Measurements from ENCODE around the gene CACNA2D1.

CACNA2D1 gene

DNA sequence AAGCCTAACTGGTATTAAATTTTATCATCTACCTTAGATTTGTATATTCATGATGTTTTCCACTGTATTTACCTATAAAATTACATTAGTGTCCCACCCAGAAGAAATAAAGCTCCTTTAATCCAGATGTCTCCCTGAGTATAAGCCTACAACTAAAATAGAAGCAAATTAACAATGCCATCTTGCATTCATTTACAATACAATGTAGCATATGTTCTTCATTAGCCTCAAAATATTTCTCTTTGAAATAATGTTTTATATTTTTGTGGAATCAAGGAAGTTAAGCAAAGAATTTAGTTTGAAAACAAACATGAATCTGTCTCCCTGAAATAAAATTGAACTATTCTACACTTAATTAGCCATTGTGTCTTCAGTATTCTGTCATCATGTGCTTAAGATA lies 112.3 kb downstream of the CACNA2D1 start:
- DNase-seq: no peak

DNA sequence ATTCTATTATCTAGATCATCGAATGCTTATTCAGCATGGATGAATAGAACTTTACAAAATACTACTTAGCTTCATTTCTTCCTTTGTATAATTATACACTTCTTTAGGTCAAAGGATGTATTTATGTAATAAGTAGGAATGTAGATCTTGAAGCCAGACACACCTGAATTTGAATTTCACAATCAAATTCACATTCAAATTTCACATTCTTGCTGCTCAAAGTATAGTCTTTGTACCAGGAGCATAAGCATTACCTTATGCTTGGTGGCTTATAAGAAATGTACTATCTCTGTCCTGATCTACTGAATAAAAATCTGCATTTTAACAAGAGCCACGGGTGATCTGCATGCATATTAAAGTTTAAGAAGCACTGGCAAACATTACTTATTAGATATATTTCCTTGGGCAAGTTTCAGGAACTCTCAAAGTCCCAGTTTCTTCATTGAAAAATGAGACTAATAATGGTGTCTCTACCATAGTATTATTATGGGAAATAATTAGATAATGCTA lies 112.8 kb downstream of the CACNA2D1 start:
- DNase-seq: no peak

DNA sequence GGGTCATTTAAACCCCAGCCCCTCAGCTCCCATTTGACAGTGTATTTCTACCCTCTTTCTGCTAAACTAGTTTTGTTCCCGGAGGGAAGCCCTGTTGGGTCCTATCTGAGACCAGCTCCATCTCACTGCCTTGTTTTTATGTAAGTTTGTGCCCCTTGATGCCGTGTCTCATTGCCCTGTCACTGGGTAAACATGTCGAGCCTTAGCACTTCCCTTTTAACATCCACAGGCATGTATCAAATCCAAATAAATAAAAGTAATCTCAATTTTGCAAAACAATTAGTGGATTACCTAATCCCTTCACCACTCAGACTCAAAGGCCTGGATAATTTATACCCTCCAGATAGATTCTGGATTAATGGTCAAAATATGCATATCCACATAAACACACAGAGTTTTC lies 115.7 kb downstream of the CACNA2D1 start:
- DNase-seq: no peak

DNA sequence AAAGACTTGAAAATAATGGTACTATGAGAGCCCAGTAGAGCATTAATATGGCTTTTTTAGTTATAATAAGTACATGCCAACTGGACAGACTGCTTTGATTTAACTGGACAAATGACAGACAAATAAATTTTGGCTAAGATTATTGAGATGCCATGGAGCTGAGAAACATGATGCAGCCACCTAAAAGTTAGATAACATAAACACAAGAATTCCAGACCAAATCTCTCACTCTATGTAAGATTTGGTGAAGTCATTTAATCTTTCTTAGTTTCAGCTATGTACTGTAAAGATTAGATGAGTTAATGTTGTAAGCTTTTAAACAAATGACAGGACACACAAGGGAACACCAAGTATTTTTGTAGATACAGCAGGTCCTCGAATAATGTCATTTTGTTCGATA lies 118.2 kb downstream of the CACNA2D1 start:
- no peak for DNase-seq

DNA sequence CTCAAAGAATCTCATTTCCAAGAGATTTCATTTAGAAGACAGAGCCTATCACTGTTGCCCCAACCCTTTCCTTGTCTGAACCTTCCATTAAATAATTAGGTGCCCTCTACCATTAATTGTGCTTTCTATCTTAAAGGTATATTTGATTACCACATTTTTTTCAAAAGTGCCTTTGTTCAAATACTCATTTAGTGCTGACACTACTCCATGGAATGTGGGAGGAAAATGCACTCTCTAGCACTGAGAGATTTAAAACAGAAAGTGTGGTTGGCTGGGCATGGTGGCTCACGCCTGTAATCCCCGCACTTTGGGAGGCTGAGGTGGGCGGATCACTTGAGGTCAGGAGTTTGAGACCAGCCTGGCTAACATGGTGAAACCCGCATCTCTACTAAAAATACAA lies 119.8 kb downstream of the CACNA2D1 start:
- no peak for DNase-seq

GRCh38 chr7:82319674-82320118 lies 123.9 kb downstream of the CACNA2D1 start:
- DNase-seq: no peak

DNA sequence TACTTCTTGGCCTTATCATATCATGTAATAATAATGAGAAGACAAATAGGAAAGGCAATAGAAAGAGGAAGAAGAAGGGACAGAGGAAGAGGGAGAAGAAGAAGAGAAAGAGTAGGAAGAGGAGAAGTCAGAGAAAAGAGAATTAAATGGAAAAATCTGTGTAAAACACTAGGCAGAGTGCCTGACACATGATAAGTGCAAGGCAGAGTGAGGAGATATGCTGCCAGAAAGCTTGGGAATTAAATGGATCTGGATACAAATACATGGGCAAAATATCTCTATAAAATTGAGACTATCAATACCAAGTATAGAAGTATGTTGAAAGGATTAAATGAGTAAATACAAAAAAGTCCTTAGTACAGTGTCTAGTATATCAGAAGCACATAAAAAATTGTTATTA lies 124.8 kb downstream of the CACNA2D1 start:
- DNase-seq: no peak

DNA sequence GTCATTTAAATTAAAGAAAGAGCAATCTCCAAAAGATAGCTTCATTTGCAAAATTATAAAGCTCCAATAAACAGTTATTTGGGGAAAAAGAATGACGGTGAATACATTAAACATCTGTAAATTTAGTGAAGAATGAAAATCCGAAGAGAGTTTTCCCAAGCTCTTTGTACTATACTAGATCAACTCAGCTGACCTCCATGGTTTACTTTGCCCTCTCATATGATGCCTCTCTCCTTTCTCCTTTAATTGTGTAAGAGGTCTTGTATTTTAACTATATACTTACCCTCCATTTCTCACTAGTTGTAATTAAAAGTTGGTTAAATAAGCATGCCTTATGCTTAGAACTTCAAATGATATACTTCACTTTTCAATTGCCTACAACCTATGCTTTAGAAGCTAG lies 125.8 kb downstream of the CACNA2D1 start:
- no peak for DNase-seq

DNA sequence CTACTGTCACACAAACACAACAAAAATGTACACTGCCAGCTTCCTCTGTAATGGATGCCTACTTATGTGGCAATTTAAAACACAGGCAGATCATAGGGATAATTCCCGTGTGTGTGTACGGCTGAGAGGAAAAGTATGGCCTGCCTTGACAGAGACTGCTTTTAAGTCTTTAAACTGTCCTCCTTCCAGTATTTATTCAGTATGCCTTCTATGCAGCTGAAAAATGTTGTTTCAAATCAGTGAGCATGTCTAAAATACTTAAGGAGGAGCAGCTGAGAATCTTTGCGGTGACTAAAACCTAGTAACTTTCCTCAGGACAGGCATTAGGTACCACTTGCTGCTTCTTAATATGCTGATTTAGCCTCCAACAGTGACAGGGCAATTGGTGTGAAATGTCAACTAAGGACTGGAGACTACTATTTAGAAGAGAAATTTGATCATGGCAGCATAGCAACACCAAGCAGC lies 126.3 kb downstream of the CACNA2D1 start:
- DNase-seq: no peak

DNA sequence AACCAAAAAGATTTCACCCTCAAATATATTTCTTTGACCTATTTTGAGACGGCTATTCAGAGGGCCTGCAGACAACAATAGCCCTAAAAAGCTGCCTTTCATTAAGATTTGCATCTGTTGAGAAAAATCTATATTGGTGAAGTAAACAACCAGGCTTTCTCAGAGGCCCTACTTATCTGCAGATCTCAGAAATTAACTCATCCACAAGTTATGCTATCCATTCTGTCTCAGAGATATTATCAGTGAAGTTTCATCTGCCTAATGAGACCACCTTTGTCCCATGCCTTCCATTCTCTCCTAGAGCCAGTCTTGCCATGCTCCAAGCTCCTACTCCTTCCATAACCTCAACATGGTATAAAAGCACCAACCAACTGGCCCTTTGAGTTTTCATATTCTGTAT lies 130.3 kb downstream of the CACNA2D1 start:
- no peak for DNase-seq

- DNase-seq: no peak
Measured at GRCh38 chr7:82312646-82313045, 130.9 kb downstream of the CACNA2D1 start.

DNA sequence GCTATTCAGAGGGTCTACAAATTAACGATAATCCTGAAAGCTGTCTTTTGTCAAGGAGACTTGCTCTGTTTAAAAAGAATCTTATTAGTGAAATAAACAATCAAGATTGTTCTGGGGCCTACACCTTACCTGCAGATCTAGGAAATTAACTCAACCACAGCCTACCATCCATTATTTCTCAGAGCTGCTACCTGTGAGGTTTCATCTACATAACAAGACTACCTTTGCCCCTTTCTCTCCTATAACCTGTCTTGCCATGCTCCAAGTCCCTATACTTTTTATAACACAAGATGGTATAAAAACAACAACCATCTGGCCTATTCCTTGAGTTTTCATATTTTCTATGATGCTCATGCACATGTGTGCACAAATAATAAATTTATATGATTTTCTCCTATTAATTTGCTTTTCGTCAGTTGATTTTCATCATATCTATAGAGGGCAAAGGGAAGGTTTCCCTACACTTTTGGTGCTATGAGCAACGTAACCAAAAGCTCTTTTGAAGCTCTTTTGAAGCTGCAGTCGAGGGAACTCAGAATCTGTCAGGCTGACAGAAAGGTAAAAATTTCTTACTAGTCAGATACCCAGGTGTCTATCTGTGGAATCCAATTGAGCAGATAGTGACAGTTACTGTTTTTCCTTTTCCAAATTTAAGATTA lies 138.1 kb downstream of the CACNA2D1 start:
- DNase-seq: no peak

GRCh38 chr7:82294865-82295264 lies 148.7 kb downstream of the CACNA2D1 start:
- DNase-seq: no peak

DNA sequence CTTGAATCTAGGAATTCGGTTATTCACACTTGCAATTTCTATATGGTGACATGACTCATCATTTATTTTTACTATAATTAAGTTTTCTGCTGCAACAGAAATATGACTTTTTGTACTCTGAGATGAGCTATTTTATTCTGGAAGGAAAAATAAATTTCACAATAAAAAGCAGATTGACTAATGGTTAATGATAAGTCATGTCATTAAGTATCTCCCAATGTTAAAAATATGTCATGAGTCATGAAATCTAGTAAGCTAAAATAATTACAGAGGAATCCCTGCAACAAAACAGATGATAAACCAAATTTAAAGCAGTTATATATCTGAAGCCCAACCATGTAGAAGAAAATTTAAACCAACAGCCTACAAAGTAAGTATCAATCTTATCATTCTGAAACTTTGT lies 149.2 kb downstream of the CACNA2D1 start:
- DNase-seq: no peak

DNA sequence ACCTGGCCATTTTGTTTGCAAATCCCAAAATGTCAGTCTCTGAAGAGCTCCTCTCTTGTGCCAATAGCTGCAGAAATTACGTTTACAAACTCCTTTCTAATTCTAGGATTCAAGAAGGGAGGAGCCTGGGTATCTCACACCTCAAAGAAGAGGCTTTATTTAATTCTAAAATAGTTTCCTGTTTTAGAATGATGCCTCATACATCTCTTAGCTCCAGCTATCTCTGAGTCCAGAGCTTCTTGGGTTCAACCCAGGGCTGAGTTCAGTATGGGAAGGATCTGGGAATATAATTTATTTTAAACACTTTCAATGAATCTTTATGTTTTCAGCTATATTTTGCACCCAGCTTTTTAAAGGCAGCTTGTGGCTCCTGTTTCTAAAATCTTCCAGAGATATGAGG lies 150.1 kb downstream of the CACNA2D1 start:
- DNase-seq: no peak

- DNase-seq: no peak
Measured at GRCh38 chr7:82291931-82292330, 151.6 kb downstream of the CACNA2D1 start.

DNA sequence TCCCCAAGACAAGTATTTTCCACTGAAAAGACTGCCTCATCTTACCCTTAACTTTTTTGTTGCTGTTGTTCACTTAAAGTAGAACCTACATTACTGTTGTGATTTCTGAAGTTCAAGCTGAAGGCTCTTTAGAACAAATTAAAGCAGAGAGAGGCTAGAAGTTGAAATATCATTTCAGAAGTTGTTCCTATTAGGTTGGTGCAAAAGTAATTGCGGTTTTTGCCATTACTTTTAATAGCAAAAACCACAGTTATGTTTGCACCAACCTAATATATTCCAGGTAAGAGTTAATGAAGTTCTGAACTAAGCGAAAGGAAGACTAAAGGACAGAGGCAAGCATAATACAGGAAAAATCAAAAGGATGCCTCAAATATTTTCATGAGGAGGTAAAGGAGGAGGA lies 153.7 kb downstream of the CACNA2D1 start:
- DNase-seq: no peak

GRCh38 chr7:82289152-82289535 lies 154.4 kb downstream of the CACNA2D1 start:
- DNase-seq: no peak

DNA sequence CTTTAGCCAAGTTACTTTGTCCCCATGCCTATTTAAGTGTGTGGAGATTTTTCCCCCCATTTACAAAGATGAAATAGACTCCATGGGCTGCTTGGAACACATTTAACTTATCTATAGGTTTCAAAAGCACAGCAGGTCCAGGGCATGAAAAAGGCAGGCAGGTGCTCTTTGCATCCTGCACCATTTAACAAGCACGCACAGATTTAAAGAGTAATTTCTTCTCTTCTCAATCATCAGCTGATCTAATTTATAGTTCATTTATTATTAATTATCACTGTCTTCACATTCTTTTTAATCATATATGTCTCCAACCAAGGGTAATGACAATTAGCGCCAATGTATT lies 156.8 kb downstream of the CACNA2D1 start:
- DNase-seq: no peak

DNA sequence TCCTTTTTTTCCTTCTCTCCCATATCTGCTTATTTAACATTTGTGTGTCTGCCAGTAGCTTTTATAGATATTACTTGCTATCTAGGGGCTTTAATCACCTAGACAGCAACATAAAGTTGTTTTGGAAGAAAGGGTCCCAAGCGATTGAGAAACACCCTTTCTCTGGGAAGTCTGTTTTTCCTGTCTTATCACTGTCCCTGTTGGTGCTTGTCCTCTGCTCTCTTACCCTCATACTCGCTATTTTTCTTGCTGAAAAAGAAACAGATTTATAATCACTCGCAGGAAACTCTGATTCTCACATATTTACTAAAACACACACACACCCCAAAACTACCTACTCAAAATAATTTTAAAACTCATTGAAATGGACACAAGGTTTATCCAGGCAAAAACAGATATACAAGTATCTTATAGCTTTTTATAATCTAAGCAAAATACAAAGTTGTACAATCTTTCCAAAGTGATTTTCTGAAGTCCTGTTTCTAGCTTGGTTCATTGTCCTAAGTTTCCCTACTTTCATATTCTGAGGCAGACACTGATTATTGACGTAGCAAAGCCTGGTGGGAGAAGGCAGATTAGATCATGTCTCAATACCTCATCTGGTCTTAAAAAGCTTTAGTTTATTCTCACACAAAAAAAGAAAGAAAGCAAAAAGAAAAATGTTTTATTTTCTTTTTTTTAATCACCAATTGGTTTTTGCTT lies 157.3 kb downstream of the CACNA2D1 start:
- DNase-seq: no peak

DNA sequence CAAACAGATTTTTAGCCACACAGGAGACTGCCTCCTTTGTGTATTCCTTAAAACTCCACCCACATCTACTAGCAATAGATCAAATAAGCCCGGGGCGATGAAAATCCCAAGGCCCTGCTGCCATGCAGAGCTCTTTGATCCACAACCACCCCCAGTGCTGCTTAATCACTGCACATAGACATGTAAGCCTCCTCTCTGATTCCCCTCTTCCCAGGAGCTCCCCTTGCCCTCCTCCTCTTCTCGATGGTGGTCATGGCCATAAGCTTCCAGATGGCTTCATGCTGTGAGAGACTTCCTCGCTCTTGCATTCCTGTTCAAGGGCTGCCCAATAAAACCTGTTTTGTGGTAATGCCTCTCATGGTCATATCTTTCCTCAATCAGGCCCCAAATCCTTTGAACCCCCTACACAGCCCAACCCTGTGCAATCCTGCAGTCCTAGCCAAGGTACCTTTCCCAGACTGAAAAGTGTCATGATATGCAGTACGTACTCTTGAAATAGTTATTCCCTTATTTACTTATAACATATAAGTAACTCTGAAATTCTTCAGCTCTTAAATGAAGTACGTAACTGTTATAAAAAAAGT lies 158.5 kb downstream of the CACNA2D1 start:
- no peak for DNase-seq

DNA sequence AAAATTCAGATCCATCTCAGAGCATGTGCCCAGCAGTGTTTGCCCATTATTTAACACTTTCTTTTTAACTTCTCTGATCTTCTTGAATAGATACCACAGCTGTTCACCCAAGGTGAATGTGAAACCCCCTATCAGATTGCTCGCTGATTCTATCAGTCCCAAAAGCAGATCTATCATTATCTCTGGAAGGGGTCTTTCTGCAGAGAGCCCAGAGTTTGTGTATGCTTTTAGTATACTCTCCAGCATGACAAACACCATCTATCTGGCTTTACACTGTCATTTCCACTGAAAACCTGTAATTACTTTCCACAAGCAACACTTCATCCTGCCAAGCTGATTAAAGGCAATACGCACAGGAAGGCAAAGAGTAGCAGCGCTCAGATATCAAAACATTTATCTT lies 168.2 kb downstream of the CACNA2D1 start:
- DNase-seq: no peak

- no peak for DNase-seq
Measured at GRCh38 chr7:82274681-82275080, 168.9 kb downstream of the CACNA2D1 start.

DNA sequence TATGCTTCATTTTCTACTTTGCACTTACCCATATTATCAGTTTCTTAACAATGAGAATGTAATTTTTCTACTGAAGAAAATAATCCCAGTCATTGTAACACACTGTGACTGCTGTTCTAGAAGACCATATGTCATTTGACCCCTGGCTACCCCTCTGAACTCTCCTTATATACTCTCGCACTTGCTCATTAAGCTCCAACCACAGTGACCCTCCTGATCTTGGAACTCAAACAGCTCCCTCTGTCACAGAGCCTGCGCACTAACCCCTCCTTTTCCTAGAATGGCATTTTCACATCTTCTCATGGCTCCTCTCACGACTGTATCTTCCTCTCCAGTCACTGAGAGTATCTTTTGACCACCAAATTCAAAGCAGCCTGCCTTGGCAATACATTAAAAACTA lies 169.7 kb downstream of the CACNA2D1 start:
- DNase-seq: no peak
